ENCODE data around the gene FUT1.

FUT1 gene

DNA sequence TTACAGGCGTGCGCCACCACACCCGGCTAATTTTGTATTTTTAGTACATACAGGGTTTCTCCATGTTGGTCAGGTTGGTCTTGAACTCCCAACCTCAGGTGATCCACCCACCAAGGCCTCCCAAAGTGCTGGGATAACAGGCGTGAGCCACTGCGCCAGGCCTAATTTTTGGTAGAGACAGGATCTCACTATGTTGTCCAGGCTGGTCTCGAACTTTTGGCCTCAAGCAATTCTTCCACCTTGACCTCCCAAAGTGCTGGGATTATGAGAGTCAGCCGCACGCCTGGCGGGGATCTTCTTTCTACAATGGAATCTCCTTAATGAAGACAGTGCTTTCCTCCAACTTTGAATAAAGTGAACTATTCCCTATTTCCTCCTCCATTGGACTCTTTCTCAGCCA, 17.8 kb downstream of the FUT1 start:
- Histone ChIP-seq H3K79me2 (ENCODE audit: low read length) (no peaks in the 10 kb centered on the region), H3K9me3 (replicated peaks; ENCODE audit: insufficient read depth, low read length) (no peaks in the 10 kb centered on the region), H3K27me3 (replicated peaks; ENCODE audit: insufficient read depth, low read length) (peaks cover 68% of the 10 kb centered on the region), H3K4me3 (ENCODE audit: low read length) (no peak overlapping the region), H3K4me1 (ENCODE audit: low read length) (no peaks in the 10 kb centered on the region), H2AFZ (ENCODE audit: low read length) (no peak overlapping the region), H3K4me2 (ENCODE audit: low read depth, low read length) (no peak overlapping the region), H3K9me2 (replicated peaks; ENCODE audit: insufficient read depth, low read length) (no peaks in the 10 kb centered on the region), H3K9ac (ENCODE audit: low read length) (no peak overlapping the region), H3K36me3 (replicated peaks; ENCODE audit: insufficient read depth, low read length) (no peaks in the 10 kb centered on the region), H3F3A (ENCODE audit: insufficient read depth, low read length) (no peaks in the 10 kb centered on the region), H4K20me1 (ENCODE audit: insufficient read depth, low read length) (no peaks in the 10 kb centered on the region), H3K27ac (ENCODE audit: low read length) (no peak overlapping the region)
- TF ChIP-seq EZH2phosphoT487 (IDR thresholded peaks at IDR 0.05; ENCODE audit: low read length): no peak
- DNase-seq: no peak

DNA sequence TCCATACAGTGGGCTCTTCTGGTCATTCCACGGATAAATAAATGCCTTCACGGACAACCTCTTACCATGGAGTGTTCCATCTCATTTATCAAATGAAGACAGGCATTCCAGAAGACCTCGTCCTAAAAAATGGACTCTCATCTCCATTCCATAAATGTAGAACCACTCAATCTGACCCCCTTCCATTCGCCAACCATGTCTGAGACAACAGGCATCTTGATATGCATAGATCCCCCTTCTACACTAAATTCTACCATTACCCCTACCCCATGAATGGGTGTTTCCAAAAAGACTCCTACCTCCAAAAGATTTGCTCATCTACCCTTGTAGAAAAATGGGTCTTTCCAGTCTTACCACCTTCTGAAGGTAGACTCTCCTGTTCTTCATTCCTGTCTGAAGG, 21.0 kb downstream of the FUT1 start:
- Histone ChIP-seq H3K9me2 (replicated peaks; ENCODE audit: insufficient read depth, low read length) (no peaks in the 10 kb centered on the region), H3K4me2 (ENCODE audit: low read depth, low read length) (no peak overlapping the region), H3F3A (ENCODE audit: insufficient read depth, low read length) (no peaks in the 10 kb centered on the region), H3K4me3 (ENCODE audit: low read length) (no peak overlapping the region), H3K9ac (ENCODE audit: low read length) (no peak overlapping the region), H2AFZ (ENCODE audit: low read length) (no peak overlapping the region), H3K36me3 (replicated peaks; ENCODE audit: insufficient read depth, low read length) (no peaks in the 10 kb centered on the region), H3K4me1 (ENCODE audit: low read length) (no peaks in the 10 kb centered on the region), H4K20me1 (ENCODE audit: insufficient read depth, low read length) (no peaks in the 10 kb centered on the region), H3K27me3 (replicated peaks; ENCODE audit: insufficient read depth, low read length) (peaks cover 79% of the 10 kb centered on the region), H3K79me2 (ENCODE audit: low read length) (no peaks in the 10 kb centered on the region), H3K9me3 (replicated peaks; ENCODE audit: insufficient read depth, low read length) (no peaks in the 10 kb centered on the region), H3K27ac (ENCODE audit: low read length) (no peak overlapping the region)
- TF ChIP-seq EZH2phosphoT487 (IDR thresholded peaks at IDR 0.05; ENCODE audit: low read length) (no peak), EZH2 (optimal IDR thresholded peaks at IDR 0.05; ENCODE audit: low read depth, low read length) (no peak)
- TF ChIP-seq, protein P1, sequence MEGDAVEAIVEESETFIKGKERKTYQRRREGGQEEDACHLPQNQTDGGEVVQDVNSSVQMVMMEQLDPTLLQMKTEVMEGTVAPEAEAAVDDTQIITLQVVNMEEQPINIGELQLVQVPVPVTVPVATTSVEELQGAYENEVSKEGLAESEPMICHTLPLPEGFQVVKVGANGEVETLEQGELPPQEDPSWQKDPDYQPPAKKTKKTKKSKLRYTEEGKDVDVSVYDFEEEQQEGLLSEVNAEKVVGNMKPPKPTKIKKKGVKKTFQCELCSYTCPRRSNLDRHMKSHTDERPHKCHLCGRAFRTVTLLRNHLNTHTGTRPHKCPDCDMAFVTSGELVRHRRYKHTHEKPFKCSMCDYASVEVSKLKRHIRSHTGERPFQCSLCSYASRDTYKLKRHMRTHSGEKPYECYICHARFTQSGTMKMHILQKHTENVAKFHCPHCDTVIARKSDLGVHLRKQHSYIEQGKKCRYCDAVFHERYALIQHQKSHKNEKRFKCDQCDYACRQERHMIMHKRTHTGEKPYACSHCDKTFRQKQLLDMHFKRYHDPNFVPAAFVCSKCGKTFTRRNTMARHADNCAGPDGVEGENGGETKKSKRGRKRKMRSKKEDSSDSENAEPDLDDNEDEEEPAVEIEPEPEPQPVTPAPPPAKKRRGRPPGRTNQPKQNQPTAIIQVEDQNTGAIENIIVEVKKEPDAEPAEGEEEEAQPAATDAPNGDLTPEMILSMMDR (IDR thresholded peaks at IDR 0.05; ENCODE audit: low read length): no peak
- DNase-seq: no peak

DNA sequence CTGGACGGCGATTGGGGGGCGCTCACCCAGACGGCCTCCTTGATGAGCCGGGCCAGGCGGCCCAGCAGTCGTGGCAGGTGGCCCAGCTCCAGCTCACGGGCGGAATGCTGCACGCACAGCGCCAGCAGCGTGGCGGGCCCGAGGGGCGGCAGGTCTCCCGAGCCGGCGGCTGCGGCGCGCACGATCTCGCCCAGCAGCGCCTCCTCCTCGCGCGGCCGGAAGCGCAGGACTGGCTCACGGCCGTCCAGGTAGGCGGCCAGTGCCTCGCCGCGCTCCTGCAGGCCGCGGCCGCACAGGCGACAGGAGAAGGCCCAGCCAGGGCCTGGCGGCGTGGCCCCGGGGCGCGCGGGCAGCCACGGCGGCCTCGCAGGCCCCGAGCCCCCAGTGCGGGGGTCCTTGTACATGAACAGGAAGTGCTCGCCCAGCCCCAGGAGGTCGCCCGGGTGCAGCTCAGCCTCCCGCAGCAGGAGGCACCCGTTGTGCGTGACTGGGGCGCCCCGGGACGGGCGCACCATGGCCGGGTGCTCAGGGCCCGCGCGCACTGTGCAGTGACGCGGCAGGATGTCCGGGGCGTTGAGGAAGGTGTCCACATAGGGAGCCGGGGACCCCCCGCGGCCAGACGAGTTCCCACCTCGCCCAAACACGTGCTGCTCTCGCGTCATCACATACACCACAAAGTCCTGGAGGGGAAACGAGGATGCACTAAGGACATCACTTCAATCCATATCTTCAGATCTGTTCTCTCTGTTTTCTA, 23.4 kb downstream of the FUT1 start:
- H3K79me2 ChIP-seq (ENCODE audit: low read length): no peaks in the 10 kb centered on the region
- H2AFZ ChIP-seq (ENCODE audit: low read length): no peak overlapping the region
- H3K4me2 ChIP-seq (ENCODE audit: low read depth, low read length): no peak overlapping the region
- no peaks in the 10 kb centered on the region for H3K4me1 ChIP-seq (ENCODE audit: low read length)
- TF ChIP-seq, protein P1 (IDR thresholded peaks at IDR 0.05; ENCODE audit: low read length): no peak
- no peak for TF ChIP-seq EZH2phosphoT487 (IDR thresholded peaks at IDR 0.05; ENCODE audit: low read length)
- TF ChIP-seq EZH2 (optimal IDR thresholded peaks at IDR 0.05; ENCODE audit: low read depth, low read length): no peak
- peaks cover 67% of the 10 kb centered on the region for H3K27me3 ChIP-seq (replicated peaks; ENCODE audit: insufficient read depth, low read length)
- H3K9ac ChIP-seq (ENCODE audit: low read length): no peak overlapping the region
- H3K9me3 ChIP-seq (replicated peaks; ENCODE audit: insufficient read depth, low read length): no peaks in the 10 kb centered on the region
- no peak overlapping the region for H3K27ac ChIP-seq (ENCODE audit: low read length)
- no peak overlapping the region for H3K4me3 ChIP-seq (ENCODE audit: low read length)
- H3K36me3 ChIP-seq (replicated peaks; ENCODE audit: insufficient read depth, low read length): no peaks in the 10 kb centered on the region
- H4K20me1 ChIP-seq (ENCODE audit: insufficient read depth, low read length): no peaks in the 10 kb centered on the region
- no peak for DNase-seq
- H3K9me2 ChIP-seq (replicated peaks; ENCODE audit: insufficient read depth, low read length): no peaks in the 10 kb centered on the region
- no peaks in the 10 kb centered on the region for H3F3A ChIP-seq (ENCODE audit: insufficient read depth, low read length)

DNA sequence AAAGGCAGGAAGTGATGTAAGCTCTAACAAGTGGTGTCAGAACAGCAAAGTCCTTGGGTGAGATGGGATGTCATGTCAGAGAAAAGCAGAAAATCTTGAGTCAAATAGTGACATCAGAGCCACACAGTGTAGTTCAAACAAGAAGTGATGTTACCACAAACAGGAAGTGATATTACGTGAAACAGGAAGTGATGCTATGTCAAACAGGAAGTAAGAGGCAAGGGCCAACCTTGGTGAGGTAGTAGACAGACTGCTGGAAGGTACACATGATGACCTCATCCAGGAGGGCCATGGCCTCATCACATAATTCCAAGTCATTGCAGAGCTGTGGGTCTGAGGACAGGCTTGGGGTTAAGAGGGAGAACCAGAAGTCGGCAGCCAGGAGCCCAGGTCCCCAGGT, 25.9 kb downstream of the FUT1 start:
- Histone ChIP-seq H3K27me3 (replicated peaks; ENCODE audit: insufficient read depth, low read length) (peaks cover 57% of the 10 kb centered on the region), H2AFZ (ENCODE audit: low read length) (0 out of 2 replicates have a peak overlapping the region, but pooled peaks have one; percentile 19), H4K20me1 (ENCODE audit: insufficient read depth, low read length) (no peaks in the 10 kb centered on the region), H3K9me3 (replicated peaks; ENCODE audit: insufficient read depth, low read length) (no peaks in the 10 kb centered on the region), H3K79me2 (ENCODE audit: low read length) (no peaks in the 10 kb centered on the region), H3K36me3 (replicated peaks; ENCODE audit: insufficient read depth, low read length) (no peaks in the 10 kb centered on the region), H3K9me2 (replicated peaks; ENCODE audit: insufficient read depth, low read length) (no peaks in the 10 kb centered on the region), H3K4me3 (ENCODE audit: low read length) (no peak overlapping the region), H3K9ac (ENCODE audit: low read length) (no peak overlapping the region), H3K4me1 (ENCODE audit: low read length) (no peaks in the 10 kb centered on the region), H3K4me2 (ENCODE audit: low read depth, low read length) (no peak overlapping the region; the same call in 1 of the 2 replicates), H3F3A (ENCODE audit: insufficient read depth, low read length) (no peaks in the 10 kb centered on the region), H3K27ac (ENCODE audit: low read length) (no peak overlapping the region)
- TF ChIP-seq, protein P1 (IDR thresholded peaks at IDR 0.05; ENCODE audit: low read length): no peak
- TF ChIP-seq EZH2phosphoT487 (IDR thresholded peaks at IDR 0.05; ENCODE audit: low read length) (no peak), EZH2 (optimal IDR thresholded peaks at IDR 0.05; ENCODE audit: low read depth, low read length) (no peak)
- no peak for DNase-seq
